GM12874 (cell line): ENCODE data around the gene AGO1.

Experiments used
- CTCF ChIP-seq: IDR thresholded peaks from 2 replicates; pipeline ENCODE4 v1.5.1; 2011; ENCODE audit warnings: low read depth, mild to moderate bottlenecking, control low read depth, low read length, moderate library complexity; ENCODE audit not compliant: insufficient read depth

Gene AGO1

GRCh38 chr1:35873243-35873750, 9.7 kb upstream of the AGO1 start:
- TF ChIP-seq CTCF: no peak

- TF ChIP-seq CTCF: no peak
Observed at GRCh38 chr1:35876988-35877387, 6.0 kb upstream of the AGO1 start.

GRCh38 chr1:35881850-35882273, 1.1 kb upstream of the AGO1 start:
- no peak for TF ChIP-seq CTCF

- TF ChIP-seq CTCF: no peak
Observed at GRCh38 chr1:35882586-35882944, 444 bp upstream of the AGO1 start.

- no peak for TF ChIP-seq CTCF
Observed at GRCh38 chr1:35883635-35884101, 659 bp downstream of the AGO1 start.

- no peak for TF ChIP-seq CTCF
Observed at GRCh38 chr1:35884934-35885333, 1.9 kb downstream of the AGO1 start.

GRCh38 chr1:35885961-35886558, 3.1 kb downstream of the AGO1 start:
- TF ChIP-seq CTCF: no peak
